PFSK-1 (cell line): ENCODE data around the gene RPL5.

Experiments used
- FOXP2 ChIP-seq: optimal IDR thresholded peaks from 2 replicates; pipeline ENCODE3; 2011; ENCODE audit warnings: borderline replicate concordance, control low read depth, inconsistent platforms; ENCODE audit not compliant: insufficient read depth; ENCODE audit errors: extremely low read length, extremely low read depth
- POLR2AphosphoS5 ChIP-seq: IDR thresholded peaks from 2 replicates; pipeline ENCODE4 v1.6.1; 2012; ENCODE audit warnings: low read depth, mild to moderate bottlenecking, control low read depth, low read length, moderate library complexity
- SIN3A ChIP-seq: IDR thresholded peaks from 2 replicates; pipeline ENCODE4 v1.6.1; 2012; ENCODE audit warnings: mild to moderate bottlenecking, low read length, moderate library complexity, borderline replicate concordance; ENCODE audit not compliant: insufficient read depth
- TAF1 ChIP-seq: IDR thresholded peaks from 2 replicates; pipeline ENCODE4 v1.6.1; 2012; ENCODE audit warnings: low read length, control low read depth, borderline replicate concordance; ENCODE audit not compliant: insufficient read depth
- TF ChIP-seq, protein P1 (sequence below), 2 experiments: IDR thresholded peaks; 2 replicates each; pipeline versions ENCODE4 v1.6.1 to v1.8.0; 2011 to 2012; ENCODE audit warnings: low read depth in 2 of 2, low read length in 2 of 2, control low read depth in 1 of 2, inconsistent platforms in 1 of 2, mild to moderate bottlenecking in 1 of 2, moderate library complexity in 1 of 2; ENCODE audit not compliant: insufficient read depth in 1 of 2

RPL5 gene

DNA sequence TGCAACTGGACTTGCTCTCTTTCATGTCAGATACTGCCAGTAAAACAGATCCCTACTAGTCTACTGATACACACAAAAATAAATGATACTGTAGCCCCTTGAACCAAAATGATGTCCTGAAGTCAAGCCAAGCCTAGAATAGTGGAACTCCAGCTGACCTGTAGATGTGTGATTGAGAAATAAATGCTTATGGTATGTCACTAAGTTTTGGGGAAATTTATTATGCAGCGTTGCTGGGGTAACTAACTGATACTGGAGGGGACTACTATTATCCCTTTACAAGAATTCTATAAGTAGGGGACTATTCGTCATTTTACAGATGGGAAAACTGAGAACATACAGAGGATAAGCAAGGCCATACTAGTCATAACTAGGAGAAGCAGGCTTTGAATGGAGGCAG is 55.6 kb downstream of the RPL5 start:
- TF ChIP-seq FOXP2 (no peak), SIN3A (no peak), POLR2AphosphoS5 (no peak), TAF1 (no peak)
- TF ChIP-seq, protein P1, sequence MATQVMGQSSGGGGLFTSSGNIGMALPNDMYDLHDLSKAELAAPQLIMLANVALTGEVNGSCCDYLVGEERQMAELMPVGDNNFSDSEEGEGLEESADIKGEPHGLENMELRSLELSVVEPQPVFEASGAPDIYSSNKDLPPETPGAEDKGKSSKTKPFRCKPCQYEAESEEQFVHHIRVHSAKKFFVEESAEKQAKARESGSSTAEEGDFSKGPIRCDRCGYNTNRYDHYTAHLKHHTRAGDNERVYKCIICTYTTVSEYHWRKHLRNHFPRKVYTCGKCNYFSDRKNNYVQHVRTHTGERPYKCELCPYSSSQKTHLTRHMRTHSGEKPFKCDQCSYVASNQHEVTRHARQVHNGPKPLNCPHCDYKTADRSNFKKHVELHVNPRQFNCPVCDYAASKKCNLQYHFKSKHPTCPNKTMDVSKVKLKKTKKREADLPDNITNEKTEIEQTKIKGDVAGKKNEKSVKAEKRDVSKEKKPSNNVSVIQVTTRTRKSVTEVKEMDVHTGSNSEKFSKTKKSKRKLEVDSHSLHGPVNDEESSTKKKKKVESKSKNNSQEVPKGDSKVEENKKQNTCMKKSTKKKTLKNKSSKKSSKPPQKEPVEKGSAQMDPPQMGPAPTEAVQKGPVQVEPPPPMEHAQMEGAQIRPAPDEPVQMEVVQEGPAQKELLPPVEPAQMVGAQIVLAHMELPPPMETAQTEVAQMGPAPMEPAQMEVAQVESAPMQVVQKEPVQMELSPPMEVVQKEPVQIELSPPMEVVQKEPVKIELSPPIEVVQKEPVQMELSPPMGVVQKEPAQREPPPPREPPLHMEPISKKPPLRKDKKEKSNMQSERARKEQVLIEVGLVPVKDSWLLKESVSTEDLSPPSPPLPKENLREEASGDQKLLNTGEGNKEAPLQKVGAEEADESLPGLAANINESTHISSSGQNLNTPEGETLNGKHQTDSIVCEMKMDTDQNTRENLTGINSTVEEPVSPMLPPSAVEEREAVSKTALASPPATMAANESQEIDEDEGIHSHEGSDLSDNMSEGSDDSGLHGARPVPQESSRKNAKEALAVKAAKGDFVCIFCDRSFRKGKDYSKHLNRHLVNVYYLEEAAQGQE (IDR thresholded peaks at IDR 0.05; ENCODE audit: insufficient read depth in 1 of 2, low read depth in 2 of 2, low read length in 2 of 2): no peak
